ENCODE measurements around the gene KERA.
"Not testable (repeated sequence)": the region's sequence is repeated elsewhere in the genome, so short reads cannot be mapped to it uniquely, and the experiment has no call there.

KERA gene

GRCh38 chr12:91057368-91058165, at the start of gene KERA:
Gene KERA, minus strand, starts transcription at chr12:91058024. Its CDS starts 1,743 bp downstream, at chr12:91056281.
- DNase-seq: no peak

GRCh38 chr12:91106283-91106682, 48.5 kb upstream of the KERA start:
- no peak for DNase-seq

- no peak for DNase-seq
Measured at GRCh38 chr12:91105807-91106206, 48.0 kb upstream of the KERA start.

- DNase-seq: no peak
Measured at GRCh38 chr12:91104812-91105466, 47.1 kb upstream of the KERA start.

GRCh38 chr12:91103624-91104023, 45.8 kb upstream of the KERA start:
- DNase-seq: no peak

DNA sequence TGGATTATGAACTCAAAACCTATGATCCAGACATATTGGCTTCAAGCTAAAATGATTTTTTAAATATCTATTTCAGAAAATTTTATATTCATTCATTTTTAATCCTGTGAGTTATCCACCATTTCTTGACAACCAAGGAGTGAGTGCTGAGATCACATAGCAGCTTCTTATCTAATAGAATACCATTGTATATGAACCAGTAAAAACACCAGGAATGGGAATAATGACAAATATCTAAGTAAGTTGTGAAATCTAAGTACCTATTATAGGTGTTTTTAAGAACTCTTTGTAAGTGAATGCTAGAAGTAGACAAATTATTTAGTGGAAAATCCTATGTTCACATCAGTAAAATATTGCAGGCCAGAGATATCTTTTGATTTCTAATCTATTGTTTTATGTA, 45.3 kb upstream of the KERA start:
- DNase-seq: no peak

GRCh38 chr12:91100906-91101305, 43.1 kb upstream of the KERA start:
- peak in 1 of 2 donors; percentile 2 for DNase-seq

DNA sequence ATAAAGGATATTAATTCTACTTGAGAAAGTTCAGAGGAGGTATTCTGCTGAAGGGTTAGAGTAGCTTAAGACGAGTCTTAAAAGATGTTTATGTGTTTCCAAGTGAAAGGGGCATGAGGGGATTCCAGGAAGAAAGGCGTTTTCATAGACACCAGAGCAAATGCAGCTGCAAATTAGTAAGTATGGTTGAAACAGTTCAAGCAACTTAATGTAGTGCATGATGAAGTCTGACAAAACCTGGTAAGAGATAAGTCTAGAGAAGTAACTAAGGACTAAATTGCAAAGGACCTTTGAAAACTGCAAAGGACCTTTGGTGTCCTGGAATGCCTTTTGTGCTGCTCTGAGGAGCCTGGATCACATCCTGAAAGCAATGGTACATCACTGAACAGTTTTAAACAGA, 42.0 kb upstream of the KERA start:
- DNase-seq: no peak

- DNase-seq: no peak
Measured at GRCh38 chr12:91099341-91099740, 41.5 kb upstream of the KERA start.

- DNase-seq: peak in 1 of 2 donors; percentile 1
Measured at GRCh38 chr12:91098941-91099340, 41.1 kb upstream of the KERA start.

DNA sequence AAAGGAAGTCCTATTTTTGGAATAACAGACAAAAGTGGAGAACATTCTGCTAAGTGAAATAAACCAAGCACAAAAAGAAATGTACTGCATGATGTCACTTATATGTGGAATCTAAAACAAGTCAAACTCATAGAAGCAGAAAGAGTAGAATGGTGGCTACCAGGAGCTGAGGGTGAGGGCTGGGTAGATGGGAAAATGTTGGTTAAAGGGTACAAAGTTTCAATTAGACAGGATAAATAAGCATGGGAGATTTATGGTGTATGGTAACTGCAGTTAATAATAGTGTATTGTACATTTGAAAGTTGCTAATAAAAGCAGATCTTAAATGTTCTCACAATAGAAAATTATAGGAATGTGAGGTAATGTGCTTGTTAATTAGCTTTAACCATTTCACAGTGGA, 40.6 kb upstream of the KERA start:
- no peak for DNase-seq

DNA sequence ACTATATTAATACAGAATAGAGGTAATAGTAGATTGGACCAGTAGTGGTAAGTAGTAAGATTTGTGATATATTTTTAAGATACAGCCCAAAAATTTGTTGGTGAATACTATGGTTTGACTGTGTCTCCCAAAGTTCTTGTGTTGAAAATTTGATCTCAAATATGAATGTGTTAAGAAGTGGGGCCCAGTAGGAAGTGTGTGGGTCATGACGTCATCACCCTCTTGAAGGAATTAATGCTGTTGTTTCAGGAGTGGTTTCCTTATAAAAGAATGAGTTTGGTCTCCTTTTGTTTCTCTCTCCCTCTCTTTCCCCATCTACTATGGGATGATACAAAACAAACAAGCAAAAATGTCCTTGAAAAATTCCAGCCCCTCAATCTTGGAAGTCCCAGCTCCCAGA, 37.1 kb upstream of the KERA start:
- DNase-seq: no peak

DNA sequence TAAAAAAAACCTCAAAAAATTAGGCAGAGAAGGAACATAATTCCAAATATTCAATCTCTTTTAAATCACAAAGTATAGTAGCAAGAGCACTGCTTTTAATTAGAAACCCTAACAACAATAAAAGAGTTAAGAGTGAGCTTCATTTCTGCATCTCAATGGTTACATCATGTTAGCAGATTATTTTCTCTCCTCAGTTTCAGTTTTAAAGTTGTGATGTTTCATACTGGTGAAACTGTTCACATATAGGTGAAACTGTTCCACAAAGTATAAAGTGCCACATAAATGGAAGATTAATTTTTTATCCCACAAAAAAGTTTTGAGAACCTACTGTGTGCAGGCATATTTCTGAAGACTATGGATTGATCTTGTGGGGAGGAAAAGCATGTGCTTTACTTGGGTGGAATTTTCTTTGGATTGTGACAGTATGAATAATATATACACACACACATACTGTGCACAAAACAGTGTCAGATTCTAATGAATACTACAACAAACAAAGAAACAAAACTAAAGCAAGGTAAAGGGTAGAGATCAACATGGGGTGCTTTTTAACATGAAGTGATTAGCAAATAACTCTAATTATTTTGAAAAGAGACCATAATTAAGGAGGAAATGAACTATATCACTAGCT, 36.3 kb upstream of the KERA start:
- no peak for DNase-seq

GRCh38 chr12:91093341-91093740, 35.5 kb upstream of the KERA start:
- no peak for DNase-seq

- DNase-seq: no peak
Measured at GRCh38 chr12:91091916-91092715, 34.3 kb upstream of the KERA start.

GRCh38 chr12:91089953-91090352, 32.1 kb upstream of the KERA start:
- DNase-seq: not testable (repeated sequence)

DNA sequence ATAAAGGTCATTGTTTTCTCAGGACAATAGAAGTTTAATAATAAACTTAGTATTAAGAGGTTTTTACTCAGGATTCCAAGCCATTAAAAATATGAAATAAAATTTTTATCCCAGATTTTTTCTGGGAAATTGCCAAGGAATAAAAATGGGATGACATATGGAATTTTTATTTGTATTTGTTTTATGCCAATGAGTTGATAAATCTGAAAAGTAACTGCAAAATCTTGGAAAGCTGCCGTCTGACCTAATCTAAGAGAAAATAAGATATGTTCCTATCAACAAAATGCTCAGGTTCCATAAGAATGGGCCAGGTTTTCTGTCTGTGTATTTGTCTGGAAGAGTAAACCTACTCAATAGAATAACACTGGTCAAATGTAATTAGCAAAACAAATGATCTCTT, 22.2 kb upstream of the KERA start:
- DNase-seq: no peak

GRCh38 chr12:91078501-91078900, 20.7 kb upstream of the KERA start:
- DNase-seq: no peak

DNA sequence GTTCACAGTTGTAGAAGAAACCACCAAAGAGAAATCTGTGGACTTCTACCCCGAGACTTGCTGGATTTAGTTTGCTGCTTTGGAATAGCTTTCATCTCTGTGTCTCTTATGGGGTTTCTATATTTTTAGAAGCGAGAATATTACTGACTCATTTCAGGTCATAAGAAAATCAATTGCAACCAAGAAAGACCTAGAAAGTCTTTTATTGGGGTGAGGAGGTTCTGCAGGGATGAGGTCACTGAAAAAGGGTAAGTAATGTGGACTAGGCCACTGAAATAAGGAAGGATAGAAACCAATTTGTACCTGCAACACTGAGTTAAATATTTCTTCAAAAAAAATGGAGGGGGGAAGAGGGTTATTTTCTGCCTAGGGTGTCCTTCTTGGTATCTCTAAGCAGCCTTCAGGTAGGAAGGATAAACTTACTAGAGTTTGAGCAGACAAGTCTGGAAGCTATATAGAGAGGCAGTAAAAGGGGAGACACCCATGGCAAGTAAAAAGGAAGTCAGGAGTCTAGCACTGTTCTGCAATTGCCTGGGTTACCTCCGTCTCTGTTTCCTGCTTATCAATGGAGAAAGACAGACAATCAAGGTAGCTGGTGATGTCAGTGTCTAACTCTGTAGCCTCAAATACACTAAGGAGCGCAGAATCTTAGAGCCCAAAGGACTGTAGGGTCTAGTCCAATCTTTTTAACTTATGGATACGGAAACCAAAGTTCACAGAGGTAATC, 19.6 kb upstream of the KERA start:
- DNase-seq: no peak

GRCh38 chr12:91074851-91075250, 17.0 kb upstream of the KERA start:
- DNase-seq: no peak

DNA sequence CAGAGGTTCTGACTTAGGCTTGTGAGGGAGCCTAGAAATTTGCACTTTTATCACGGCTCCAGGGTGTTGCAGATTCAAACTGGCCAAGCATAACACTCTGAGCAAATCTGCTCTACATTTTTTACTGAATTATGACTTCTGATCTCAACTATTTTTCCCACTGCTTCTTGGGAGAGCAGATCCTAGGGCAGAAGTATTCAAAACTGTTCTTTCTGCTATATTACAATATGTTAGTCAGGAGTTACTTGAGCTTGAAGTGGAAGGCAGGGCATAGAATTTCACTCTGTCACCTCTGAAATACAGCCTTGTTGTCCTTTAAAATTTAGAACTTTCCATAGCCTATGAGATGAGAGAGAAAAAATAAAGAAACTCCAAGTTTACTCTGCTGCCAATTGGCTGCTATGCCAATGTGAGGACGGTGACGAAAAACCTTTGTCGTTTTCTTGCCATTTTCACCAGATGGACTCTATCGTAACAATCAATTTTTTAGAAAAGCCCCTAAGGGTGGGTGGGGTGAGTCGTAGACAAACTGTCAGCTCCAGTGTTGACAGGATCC, 16.4 kb upstream of the KERA start:
- DNase-seq: no peak

DNA sequence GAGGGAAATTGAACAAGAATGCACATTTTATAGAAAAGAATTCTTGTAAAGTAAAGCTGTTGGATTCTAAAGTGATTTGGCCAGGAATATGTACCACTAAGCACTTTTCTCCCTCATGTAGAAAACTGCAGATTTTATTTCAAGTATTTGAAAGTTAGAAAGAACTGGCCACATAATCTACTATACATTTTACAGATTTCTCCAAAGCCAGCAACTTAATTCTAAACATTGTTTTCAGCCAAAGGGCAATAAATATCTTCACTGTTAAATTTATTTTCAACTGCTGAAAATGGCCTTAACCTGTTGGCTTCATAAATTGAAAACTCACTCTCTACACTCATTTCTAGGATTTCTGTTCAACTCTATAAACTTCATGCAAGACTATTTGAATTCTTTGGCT, 15.6 kb upstream of the KERA start:
- no peak for DNase-seq
